GM11168 (cell line): ENCODE data around the gene TSC22D1.

Source experiments
- in situ Hi-C: fragments of 300-500 bp; cut with MboI; formaldehyde crosslinking; loops from one replicate; pipeline ENCODE4 v1.12.0; 2022; ENCODE audit warnings: low sequenced_read_pairs; ENCODE audit not compliant: unreplicated experiment

TSC22D1 gene

DNA sequence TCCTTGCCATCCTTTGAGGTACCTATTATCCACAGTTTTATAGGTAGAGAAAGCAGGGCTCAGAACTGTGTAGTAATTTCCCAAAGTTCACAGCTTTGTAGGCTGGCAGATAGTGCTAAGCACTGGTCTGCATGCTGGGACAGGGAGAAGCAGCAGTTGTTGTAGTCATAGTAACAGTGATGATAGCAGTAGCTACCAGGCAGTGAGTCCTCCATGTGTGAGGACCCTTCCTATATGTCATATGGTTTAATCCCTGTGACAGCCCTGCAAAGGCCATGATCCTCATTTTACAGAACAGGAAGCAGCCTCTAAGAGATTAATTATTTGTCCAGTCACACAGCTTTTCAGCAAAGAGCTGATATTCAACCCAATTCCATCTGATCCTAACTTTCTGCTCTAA is 181.5 kb downstream of the TSC22D1 start:
- in situ Hi-C loops, result no loop called here

- in situ Hi-C loops, result no loop called here
Measured at GRCh38 chr13:44393391-44393790, 182.7 kb downstream of the TSC22D1 start.

DNA sequence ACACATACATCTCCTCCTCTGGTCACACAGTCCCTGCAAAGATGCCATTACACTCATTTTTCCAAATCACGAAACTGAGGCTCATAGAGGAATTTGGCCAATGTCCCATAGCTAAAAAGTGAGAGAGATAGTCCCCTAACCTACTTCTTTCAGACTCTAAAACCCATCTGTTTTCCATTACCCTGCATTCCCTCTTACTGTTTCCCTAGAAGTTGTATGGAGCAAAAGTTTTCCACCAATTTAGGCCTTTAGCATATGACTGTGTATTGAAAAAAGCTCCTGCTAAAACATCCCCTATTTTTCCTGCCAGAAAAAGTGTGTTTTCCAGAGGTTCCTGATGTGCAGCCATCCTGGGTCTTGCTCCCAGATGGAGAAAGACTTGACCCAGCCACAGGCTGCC is 186.3 kb downstream of the TSC22D1 start:
- in situ Hi-C loops, result no loop called here

DNA sequence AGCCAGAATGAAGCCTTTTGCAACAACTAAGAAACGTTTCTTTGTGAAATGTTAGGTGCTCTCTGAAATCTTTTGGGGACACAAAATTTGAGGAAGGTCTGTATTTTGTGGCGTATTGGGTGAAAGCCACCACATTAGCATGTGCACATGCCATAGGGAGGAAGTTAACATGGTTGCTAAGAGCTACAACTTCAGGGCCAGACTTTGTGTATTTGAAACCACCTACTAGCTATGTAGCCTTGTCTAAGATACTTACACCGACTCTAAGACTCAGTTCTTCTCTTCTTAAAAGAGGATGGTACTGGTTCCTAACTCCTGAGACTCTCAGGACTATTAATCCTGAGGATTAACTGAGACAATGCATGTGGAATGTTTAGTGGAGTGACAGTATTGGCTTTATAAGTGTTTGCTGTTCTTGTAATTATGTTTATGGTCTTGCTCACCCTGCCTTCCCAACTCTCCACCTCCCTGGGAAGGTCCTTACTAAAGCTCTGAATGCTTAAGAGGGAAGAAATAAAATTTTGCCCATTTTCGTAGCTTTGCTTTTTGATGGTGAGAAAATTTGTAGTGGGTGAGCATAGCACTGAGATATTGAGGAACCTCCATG is 187.0 kb downstream of the TSC22D1 start:
- in situ Hi-C loops, result no loop called here

DNA sequence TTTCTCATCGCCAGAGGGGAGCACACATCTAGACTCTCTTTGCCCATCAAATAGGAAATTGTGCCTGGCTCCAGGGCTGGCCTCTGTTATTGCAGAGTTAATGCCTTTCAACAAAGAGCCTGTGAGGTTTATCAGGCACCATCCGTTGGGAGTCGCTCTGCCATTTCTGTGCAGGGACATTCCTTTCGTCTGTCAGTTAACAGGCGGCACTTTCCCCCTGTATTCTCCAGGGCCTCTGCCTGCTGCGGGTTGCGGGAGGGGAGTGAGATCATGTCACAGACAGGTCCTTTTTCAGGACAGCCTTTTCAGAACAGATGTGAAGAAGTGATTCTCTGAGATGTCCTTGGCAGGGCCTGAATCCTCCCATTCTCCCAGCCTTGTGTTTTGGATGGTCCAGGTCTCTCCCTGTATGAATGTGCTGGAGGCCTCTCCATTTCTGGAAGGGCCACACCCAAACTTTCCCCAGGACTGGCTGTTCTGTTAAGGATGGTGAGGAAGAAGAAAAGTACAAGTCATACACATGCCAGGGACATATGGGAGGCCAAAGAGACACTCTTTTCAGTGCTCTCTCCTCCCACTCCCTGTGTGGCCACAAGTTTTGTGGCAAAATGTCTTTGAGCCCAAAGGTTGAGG is 187.6 kb downstream of the TSC22D1 start:
- in situ Hi-C loops, result no loop called here

GRCh38 chr13:44386913-44387556 is 189.1 kb downstream of the TSC22D1 start:
- in situ Hi-C loops, result no loop called here

- in situ Hi-C loops, result no loop called here
Measured at GRCh38 chr13:44385847-44386246, 190.3 kb downstream of the TSC22D1 start.

DNA sequence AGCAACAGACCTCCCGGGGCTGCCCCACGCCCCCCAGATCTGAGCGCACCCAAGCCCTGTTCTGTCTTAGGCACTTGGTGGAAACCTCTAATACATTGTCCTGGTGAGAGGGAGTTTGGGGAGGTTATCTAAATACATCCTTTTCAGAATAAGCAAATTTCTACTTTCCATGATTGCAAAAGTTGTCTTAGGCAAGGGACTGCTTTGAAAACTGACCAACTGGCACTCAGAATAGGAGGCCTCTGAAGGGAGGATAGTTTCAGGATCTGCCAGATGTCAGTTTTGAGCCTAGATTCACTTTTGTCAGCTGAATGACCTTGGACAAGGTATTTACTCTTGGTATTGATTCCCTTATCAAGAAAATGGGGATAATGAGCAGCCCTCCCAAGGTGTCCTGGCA is 190.7 kb downstream of the TSC22D1 start:
- in situ Hi-C loops, result no loop called here

GRCh38 chr13:44384778-44385177 is 191.4 kb downstream of the TSC22D1 start:
- in situ Hi-C loops, result no loop called here

DNA sequence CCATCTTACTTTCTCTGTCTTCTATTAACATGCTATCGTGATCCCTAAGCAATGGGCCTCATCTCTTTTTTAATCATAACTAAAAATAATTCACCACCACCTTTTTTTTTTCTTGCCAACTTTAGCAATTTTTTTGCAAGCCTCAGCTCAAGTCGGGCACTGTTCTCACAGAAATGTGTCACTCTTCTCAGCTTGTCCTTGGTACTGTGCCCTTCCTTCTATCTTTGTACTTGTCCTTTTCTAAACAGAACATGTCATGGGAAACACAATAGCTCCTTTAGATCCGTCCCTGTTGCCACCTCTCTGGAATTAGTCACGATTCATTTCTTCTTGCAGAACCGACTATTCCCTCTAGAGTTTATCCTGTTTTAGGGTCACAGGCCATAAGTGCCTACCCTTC is 192.2 kb downstream of the TSC22D1 start:
- in situ Hi-C loops, result no loop called here

DNA sequence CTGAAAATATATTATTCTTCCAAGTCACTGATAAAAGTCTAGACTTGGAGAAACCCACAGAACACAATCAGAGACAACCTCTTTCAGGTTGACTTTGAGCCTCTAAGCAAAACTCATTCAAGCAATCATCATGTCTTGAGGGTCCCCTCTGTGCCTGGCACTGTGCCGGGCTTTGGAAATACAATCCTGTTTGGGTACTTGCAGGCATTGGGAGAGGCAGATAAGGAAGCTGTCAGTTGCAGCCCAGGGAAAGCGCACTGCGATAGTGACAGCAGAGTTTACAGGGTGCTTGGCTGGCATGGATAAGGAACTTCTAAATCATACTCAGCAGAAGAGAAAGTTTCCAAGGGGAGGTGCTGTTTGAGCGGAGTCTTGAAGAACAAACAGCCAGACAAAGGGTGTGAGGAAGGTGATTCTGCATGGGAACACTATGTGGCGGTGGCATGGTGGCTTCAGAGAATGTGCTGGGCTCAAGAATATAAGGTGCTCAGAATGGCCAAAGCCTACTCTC is 193.4 kb downstream of the TSC22D1 start:
- in situ Hi-C loops, result no loop called here
